NCI-H2196 (cell line): ENCODE data around the gene CTRB2.
"Not testable (repeated sequence)": the region's sequence is repeated elsewhere in the genome, so short reads cannot be mapped to it uniquely, and the experiment has no call there.

Experiments used
- DNase-seq: peaks from one replicate; lab custom pipeline; 2025; ENCODE audit not compliant: unreplicated experiment; lab: John Stamatoyannopoulos, UW

CTRB2 gene

DNA sequence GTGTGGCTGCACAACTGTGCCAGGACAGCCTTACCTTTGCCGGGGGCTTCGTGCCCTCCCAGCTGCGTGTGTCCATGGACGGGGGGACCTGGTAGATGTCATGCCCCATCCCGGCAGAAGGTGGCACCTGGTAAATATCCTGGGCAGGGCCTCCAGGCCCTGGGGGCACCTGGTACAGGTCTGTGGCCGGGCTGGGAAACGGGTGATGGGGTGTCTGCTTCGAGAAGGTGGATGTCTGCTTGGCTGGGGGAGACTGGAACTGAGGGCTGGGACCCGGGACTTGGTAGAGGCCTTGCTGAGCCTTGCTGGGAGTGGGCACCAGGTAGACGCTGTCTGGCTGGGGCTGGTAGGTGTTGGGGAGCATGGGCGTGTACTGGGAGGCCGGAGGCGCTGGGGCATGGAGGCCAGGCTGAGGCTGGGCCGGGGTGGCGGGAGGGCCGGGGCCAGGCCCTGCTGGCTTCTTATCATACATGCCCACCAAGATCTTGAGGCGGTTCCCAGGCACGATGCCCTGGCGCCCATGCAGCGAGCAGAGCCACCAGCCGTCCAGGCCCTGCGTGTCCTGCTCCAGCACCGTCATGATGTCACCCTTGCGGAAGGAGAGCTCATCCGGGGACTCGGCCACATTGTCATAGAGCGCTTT, 35.6 kb upstream of the CTRB2 start:
- DNase-seq: not testable (repeated sequence)

DNA sequence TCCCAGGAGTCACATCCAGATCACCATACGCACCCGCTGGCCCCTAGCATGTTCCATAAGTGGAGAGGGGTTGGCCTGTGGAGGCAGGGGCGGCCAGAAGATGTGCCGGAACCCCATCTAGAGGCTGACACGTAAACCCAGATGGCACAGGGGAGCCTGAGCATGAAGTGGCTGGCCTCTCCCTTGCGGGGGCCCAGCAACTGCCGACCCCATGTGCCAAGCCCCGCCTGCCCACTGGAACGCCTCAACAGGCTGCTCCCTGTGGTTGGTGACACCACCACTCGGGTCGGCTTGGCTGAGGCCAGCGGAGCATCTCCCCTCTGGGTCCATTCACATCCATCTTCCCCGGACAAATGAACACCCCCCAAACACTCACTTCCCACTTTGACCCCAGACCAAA, 35.0 kb upstream of the CTRB2 start:
- DNase-seq: no peak

GRCh38 chr16:75241412-75241811, 34.5 kb upstream of the CTRB2 start:
- DNase-seq: no peak

GRCh38 chr16:75240633-75241032, 33.7 kb upstream of the CTRB2 start:
- not testable (repeated sequence) for DNase-seq

GRCh38 chr16:75239542-75240122, 32.7 kb upstream of the CTRB2 start:
- DNase-seq: no peak

GRCh38 chr16:75238853-75239541, 32.0 kb upstream of the CTRB2 start:
- no peak for DNase-seq

GRCh38 chr16:75238132-75238852, 31.3 kb upstream of the CTRB2 start:
- DNase-seq: no peak

DNA sequence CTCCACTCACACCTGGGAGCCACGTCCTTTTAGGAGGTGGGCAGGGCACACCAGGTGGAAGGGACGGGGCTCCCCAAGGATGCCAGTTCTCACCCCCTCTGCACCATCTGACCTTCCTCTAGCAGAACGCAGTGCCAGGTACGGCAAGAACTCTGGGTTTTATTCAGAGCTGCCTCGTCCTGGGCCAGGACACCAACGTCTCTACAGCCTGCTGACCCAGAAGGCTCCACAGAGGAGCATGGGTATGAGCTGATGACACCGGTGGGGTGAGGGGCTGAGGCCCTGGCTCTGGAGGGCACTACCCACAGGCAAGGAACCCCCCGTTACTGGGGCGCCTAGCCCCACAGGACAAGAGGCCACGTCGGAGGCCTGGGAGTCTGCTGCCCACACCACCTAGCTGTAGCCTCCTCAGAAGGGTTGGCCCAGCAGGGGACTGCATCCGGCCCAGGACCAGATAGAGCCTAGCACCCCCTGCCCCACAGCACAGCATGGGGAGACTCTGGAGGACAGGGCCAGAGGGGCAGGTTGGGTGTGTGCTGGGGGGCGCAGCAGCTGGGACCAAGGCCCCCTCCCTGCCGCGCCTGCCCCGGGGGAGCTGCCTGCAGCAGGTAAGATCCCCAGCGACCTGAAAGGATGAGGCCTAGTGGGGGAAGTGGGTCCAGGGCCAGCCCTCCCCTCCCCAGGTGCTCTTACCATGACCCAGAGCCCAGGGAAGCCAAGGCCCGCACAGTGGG, 30.6 kb upstream of the CTRB2 start:
- no peak for DNase-seq

GRCh38 chr16:75236736-75237397, 29.9 kb upstream of the CTRB2 start:
- no peak for DNase-seq

GRCh38 chr16:75236232-75236631, 29.3 kb upstream of the CTRB2 start:
- DNase-seq: no peak

DNA sequence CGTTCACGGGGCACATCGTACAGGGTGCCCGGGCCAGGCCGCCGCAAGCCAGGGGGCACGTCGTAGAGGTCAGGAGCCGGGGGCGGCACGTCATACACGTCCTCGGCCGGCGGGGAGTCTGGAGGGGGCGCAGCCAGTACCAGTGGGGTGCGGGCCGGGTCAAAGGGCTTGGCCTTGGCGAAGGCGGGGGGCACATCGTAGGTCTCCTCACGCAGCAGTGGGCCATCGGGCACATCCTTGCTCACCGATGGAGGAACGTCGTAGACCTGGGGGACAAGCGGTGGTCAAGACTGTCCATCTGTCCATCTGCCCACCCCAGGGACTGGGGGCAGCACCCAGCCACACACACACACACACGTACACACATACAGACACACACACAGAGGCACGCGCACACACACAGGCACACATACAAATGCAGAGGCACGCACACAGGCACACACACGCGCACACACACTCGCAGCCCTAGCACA, 28.8 kb upstream of the CTRB2 start:
- DNase-seq: no peak

GRCh38 chr16:75234856-75235696, 28.1 kb upstream of the CTRB2 start:
- DNase-seq: no peak

GRCh38 chr16:75233611-75233938, 26.6 kb upstream of the CTRB2 start:
- DNase-seq: no peak

- no peak for DNase-seq
These were observed 24.6 kb upstream of the CTRB2 start for GRCh38 chr16:75231570-75231969.

DNA sequence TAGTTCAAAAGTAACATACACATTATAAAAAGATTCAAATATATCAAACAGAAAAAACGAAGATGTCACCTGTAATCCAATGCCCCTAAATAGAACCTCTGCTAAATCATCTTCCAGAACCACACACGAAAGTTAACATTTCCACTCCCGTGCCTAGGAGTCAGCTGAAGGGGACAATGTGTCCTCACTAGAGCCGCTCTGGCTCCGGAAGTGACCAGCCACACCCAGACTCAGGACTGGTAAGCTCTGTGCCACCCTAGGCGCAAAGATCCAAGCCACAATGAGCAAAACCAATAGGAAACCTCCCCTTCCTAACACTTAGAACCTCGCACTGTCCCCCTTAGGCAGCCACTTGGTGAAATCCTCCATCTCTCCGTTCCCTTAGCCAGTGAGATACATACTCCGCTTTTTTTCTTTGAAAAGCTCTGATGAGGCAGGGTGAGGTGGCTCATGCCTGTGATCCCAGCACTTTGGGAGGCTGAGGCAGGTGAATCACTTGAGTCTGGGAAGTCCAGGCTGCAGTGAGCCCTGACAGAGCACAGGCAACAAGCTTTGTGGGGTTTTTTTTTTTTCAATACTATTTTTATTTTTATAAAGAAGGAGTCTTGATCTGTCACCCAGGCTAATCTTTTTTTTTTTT, 23.6 kb upstream of the CTRB2 start:
- DNase-seq: no peak

DNA sequence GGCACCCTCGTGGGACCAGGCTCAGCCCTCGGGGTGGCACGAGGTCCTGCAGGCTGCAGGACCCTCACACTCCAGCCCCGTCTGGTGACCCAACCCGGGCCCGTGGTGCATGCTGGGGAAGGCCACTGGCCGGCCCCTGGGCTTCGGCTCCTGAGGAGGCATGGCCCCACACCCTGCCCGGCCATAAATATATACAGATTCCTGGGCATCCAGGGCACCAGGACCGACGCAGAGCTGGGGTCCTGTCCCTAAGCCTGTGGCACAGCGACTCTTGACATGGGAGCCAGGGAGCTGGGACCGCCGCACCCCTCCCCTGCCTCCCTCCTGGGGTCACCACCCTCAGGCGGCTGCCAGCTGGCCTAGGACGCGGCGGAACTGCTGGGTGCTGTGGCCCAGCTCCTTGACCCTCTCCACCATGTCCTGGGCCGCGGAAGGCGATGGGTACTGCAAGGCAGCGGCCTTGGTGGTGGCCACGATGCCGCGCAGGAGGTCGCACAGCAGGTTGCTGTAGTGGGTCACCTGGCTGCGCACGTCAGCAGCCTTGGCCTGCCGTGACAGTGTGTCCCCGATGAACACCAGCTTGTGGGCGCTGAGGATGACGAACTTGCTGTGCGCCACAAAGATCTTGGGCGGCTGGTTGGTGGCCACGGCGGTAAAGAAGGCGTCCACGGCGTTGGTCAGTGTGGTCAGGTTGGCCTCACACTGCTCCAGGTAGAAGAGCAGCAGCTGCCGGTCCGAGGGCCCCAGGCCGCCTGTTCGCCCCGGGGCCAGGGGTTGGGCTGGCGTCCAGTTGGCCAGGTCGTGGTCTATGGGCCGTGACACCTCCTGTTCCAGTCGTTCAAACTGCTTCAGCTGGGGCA, 22.4 kb upstream of the CTRB2 start:
- DNase-seq: no peak

DNA sequence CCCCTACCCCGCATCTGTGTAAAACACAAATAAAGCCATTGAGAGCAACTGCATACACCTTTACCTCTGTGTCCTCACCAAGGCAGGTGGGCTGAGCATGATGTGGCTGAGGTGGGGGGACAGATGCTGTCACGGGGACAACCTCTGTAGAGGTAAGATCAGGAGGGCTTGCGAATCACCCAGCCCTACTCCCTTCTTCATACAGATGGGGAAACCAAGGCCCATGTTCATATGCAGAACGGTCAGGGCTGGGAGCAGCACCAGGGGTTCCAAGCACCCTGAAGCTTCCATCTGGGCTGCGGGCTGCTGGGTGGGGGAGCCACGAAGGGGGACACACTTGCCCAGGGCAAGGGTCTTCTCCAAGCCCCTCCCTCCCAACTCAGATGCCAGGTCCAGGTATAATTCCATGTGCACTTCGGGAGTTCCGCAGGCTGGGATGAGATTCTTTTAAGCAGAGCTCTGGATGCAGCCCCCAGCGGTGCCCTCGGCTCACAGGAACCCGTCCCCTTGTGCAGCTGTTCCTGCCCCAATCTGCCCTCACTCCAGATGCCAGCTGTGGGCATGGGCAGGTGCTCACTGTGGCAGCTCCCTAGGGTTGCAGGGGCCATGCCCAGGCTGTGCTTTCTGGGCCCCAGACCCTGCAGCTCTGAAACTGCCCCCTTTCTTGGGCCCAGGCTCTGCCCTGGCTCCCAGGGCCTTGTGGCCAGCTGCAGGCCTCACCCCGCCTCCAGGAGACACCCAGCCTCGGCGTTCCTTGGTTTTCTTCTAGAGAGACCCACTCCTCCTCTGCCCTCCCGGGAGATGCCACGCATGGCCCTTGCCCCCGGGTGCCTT, 21.4 kb upstream of the CTRB2 start:
- no peak for DNase-seq
